T-helper 2 cell treated with Interferon-gamma antibody and Interleukin-4, amounts not matched to agents 100 ng/mL and 5 ng/mL, for 36 hours (primary cell): ENCODE data around the gene SEC63. TPM values are rescaled to one million over a fixed set of nuclear protein-coding genes. Genes with fewer than 3 reads are reported as not detected.

Experiments used
- intact Hi-C: fragments of 100-400 bp; cut with micrococcal nuclease; formaldehyde crosslinking; loops from one replicate; pipeline ENCODE4 v1.15.1; 2023
- total RNA-seq: library from RNA; stranded (reverse); gene quantifications from 2 replicates; pipeline ENCODE4 v1.2.3, GENCODE V29; 2022

The SEC63 gene
- total RNA-seq, 1 donor from 2014 or later = 81.1 TPM

GRCh38 chr6:107866606-107867301 lies 91.3 kb downstream of the SEC63 start:
- intact Hi-C loops = loop anchor here (1.0 to 10.0 kb wide), 2 partner anchors 188 to 191 kb away; no protein-coding TSS in a partner anchor

- intact Hi-C loops = loop anchor here (10.0 kb wide), 1 partner anchor 190 kb away; no protein-coding TSS in a partner anchor
These were observed 93.5 kb downstream of the SEC63 start for GRCh38 chr6:107864226-107865127.

- intact Hi-C loops = loop anchor here (10.0 kb wide), 1 partner anchor 192 kb away; no protein-coding TSS in a partner anchor
These were observed 95.6 kb downstream of the SEC63 start for GRCh38 chr6:107862383-107862782.

GRCh38 chr6:107860963-107861362 lies 97.0 kb downstream of the SEC63 start:
- intact Hi-C loops = loop anchor here (10.0 kb wide), 1 partner anchor 194 kb away; no protein-coding TSS in a partner anchor

GRCh38 chr6:107860144-107860543 lies 97.9 kb downstream of the SEC63 start:
- intact Hi-C loops = loop anchor here (10.0 kb wide), 1 partner anchor 195 kb away; no protein-coding TSS in a partner anchor

- intact Hi-C loops = no loop called here
These were observed 104.8 kb downstream of the SEC63 start for GRCh38 chr6:107853230-107853629.

GRCh38 chr6:107849325-107849724 lies 108.7 kb downstream of the SEC63 start:
- intact Hi-C loops = loop anchor here (2.0 to 5.0 kb wide), 2 partner anchors 25 to 62 kb away; partner anchors contain the start of gene SCML4

- intact Hi-C loops = loop anchor here (1.0 to 5.0 kb wide), 5 partner anchors 23 to 173 kb away; partner anchors contain the start of gene SCML4
These were observed 109.9 kb downstream of the SEC63 start for GRCh38 chr6:107847844-107848802.

- intact Hi-C loops = loop anchor here (5.0 kb wide), 1 partner anchor 59 kb away; no protein-coding TSS in a partner anchor
These were observed 111.7 kb downstream of the SEC63 start for GRCh38 chr6:107846262-107846795.

- intact Hi-C loops = loop anchor here (5.0 kb wide), 1 partner anchor 58 kb away; no protein-coding TSS in a partner anchor
These were observed 112.2 kb downstream of the SEC63 start for GRCh38 chr6:107845777-107846176.

- intact Hi-C loops = no loop called here
These were observed 114.6 kb downstream of the SEC63 start for GRCh38 chr6:107843400-107843799.

- intact Hi-C loops = no loop called here
These were observed 116.7 kb downstream of the SEC63 start for GRCh38 chr6:107841275-107841670.

GRCh38 chr6:107840636-107841274 lies 117.3 kb downstream of the SEC63 start:
- intact Hi-C loops = no loop called here

- intact Hi-C loops = no loop called here
These were observed 124.9 kb downstream of the SEC63 start for GRCh38 chr6:107833136-107833535.

GRCh38 chr6:107832151-107833056 lies 125.6 kb downstream of the SEC63 start:
- intact Hi-C loops = no loop called here

- intact Hi-C loops = no loop called here
These were observed 127.9 kb downstream of the SEC63 start for GRCh38 chr6:107830060-107830459.

- intact Hi-C loops = loop anchor here (10.0 kb wide), 1 partner anchor 437 kb away; the partner anchor contains the start of gene SNX3
These were observed 130.5 kb downstream of the SEC63 start for GRCh38 chr6:107827541-107827940.

- intact Hi-C loops = loop anchor here (2.0 to 10.0 kb wide), 5 partner anchors 86 to 1559 kb away; partner anchors contain the start of genes CD164, FOXO3 and SNX3
These were observed 134.9 kb downstream of the SEC63 start for GRCh38 chr6:107823047-107823557.
